ENCODE data around the gene UQCC3.
"Not testable (repeated sequence)": the region's sequence is repeated elsewhere in the genome, so short reads cannot be mapped to it uniquely, and the experiment has no call there.

UQCC3 gene

GRCh38 chr11:62665599-62666258 is 5.7 kb upstream of the UQCC3 start:
- DNase-seq = peak; percentile 21 to 78 (median 54)

- DNase-seq = peak in 1 of 5 experiments; percentile 37
Observed at GRCh38 chr11:62666259-62666926, 5.1 kb upstream of the UQCC3 start.

- DNase-seq = no peak
Observed at GRCh38 chr11:62667460-62667859, 4.0 kb upstream of the UQCC3 start.

- DNase-seq = no peak
Observed at GRCh38 chr11:62669420-62670161, 1.9 kb upstream of the UQCC3 start.

- peak in 3 of 5 experiments; percentile 27 to 71 (median 50) for DNase-seq
Observed at GRCh38 chr11:62671236-62671607, 251 bp upstream of the UQCC3 start.

- DNase-seq = no peak
Observed at GRCh38 chr11:62673196-62673525, 1.7 kb downstream of the UQCC3 start.

GRCh38 chr11:62675415-62675814 is 3.9 kb downstream of the UQCC3 start:
- not testable (repeated sequence) for DNase-seq

GRCh38 chr11:62676698-62677097 is 5.2 kb downstream of the UQCC3 start:
- DNase-seq = no peak

- no peak for DNase-seq
Observed at GRCh38 chr11:62677156-62677555, 5.7 kb downstream of the UQCC3 start.

- DNase-seq = no peak
Observed at GRCh38 chr11:62677714-62678113, 6.2 kb downstream of the UQCC3 start.

GRCh38 chr11:62678433-62678769 is 6.9 kb downstream of the UQCC3 start:
- no peak for DNase-seq

- DNase-seq = peak; percentile 61 to 89 (median 80)
Observed at GRCh38 chr11:62678770-62679696, 7.6 kb downstream of the UQCC3 start, which contains the start of gene UBXN1. UBXN1 (minus strand) TSS chr11:62679073; CDS start chr11:62678923, 150 bp downstream.

- peak in 1 of 5 experiments; percentile 79 for DNase-seq
Observed at GRCh38 chr11:62680825-62681240, 9.4 kb downstream of the UQCC3 start.

GRCh38 chr11:62682518-62682917 is 11.0 kb downstream of the UQCC3 start:
- no peak for DNase-seq

- no peak for DNase-seq
Observed at GRCh38 chr11:62687508-62688396, 16.3 kb downstream of the UQCC3 start.

GRCh38 chr11:62688491-62688890 is 17.0 kb downstream of the UQCC3 start:
- no peak for DNase-seq

- DNase-seq = no peak
Observed at GRCh38 chr11:62689421-62690183, 18.1 kb downstream of the UQCC3 start, which contains the start of gene LRRN4CL. LRRN4CL (minus strand) TSS chr11:62689530; CDS start chr11:62688508, 1,022 bp downstream.

GRCh38 chr11:62693624-62694023 is 22.2 kb downstream of the UQCC3 start:
- DNase-seq = not testable (repeated sequence)

- peak; percentile 40 to 78 (median 55) for DNase-seq
Observed at GRCh38 chr11:62694455-62695167, 23.1 kb downstream of the UQCC3 start.

GRCh38 chr11:62702246-62702645 is 30.8 kb downstream of the UQCC3 start:
- no peak for DNase-seq

All from T-helper 2 cell (primary cell).